Activated CD8-positive, alpha-beta T cell treated with anti-CD3 and anti-CD28 coated beads for 36 hours (primary cell): ENCODE measurements around the gene COL3A1. TPM values are rescaled to one million over a fixed set of nuclear protein-coding genes. Genes with fewer than 3 reads are reported as not detected.

Experiments
- ATAC-seq: fragments of 200-7000 bp; cut with Tn5 transposase; one replicate; pipeline ENCODE4 v1.10.0; 2021; ENCODE audit warnings: mild to moderate bottlenecking, moderate library complexity
- CTCF ChIA-PET: fragments of 350-600 bp; sonication (Branson Sonifier 250); formaldehyde crosslinking; loops from one replicate; lab custom pipeline; 2021; ENCODE audit warnings: antibody characterized with exemption; lab: Charles Lee
- POLR2A ChIA-PET: fragments of 350-600 bp; sonication (Branson Sonifier 250); formaldehyde crosslinking; loops from one replicate; lab custom pipeline; 2021; ENCODE audit warnings: antibody characterized with exemption; lab: Charles Lee
- DNase-seq: peaks from one replicate; pipeline ENCODE4 v3.0.0-alpha.2; 2020
- H3K27ac Mint-ChIP-seq: one replicate; pipeline ENCODE4 v1.8.0; 2021; ENCODE audit warnings: mild to moderate bottlenecking, mixed read lengths
- H3K27me3 Mint-ChIP-seq: one replicate; pipeline ENCODE4 v1.8.0; 2021; ENCODE audit warnings: mixed read lengths
- H3K36me3 Mint-ChIP-seq: one replicate; pipeline ENCODE4 v1.8.0; 2021; ENCODE audit warnings: low read depth, mixed read lengths
- H3K4me1 Mint-ChIP-seq: one replicate; pipeline ENCODE4 v1.8.0; 2021; ENCODE audit warnings: low read depth, mixed read lengths
- H3K4me3 Mint-ChIP-seq: one replicate; pipeline ENCODE4 v1.8.0; 2021; ENCODE audit warnings: mild to moderate bottlenecking, moderate library complexity, mixed read lengths
- H3K9me3 Mint-ChIP-seq: one replicate; pipeline ENCODE4 v1.8.0; 2021; ENCODE audit warnings: mixed read lengths
- CTCF ChIP-seq: fragments of 200-600 bp; IDR thresholded peaks from one replicate; pipeline ENCODE4 v1.8.0; 2022; ENCODE audit warnings: antibody characterized with exemption, mild to moderate bottlenecking
- intact Hi-C: fragments of 100-400 bp; cut with micrococcal nuclease; formaldehyde crosslinking; loops from one replicate; pipeline ENCODE4 v1.10.0; 2022
- total RNA-seq, 2 experiments: library from RNA; stranded (reverse); gene quantifications; one replicate each; pipeline ENCODE4 v1.2.3, GENCODE V29; 2021

COL3A1 gene
- total RNA-seq, 2 experiments from 2014 or later: not detected

GRCh38 chr2:188944442-188944841 is 29.7 kb upstream of the COL3A1 start:
- Mint-ChIP-seq H3K27me3 (no peaks in the 10 kb centered on the region), H3K9me3 (no peaks in the 10 kb centered on the region)

GRCh38 chr2:188949046-188949818 is 24.9 kb upstream of the COL3A1 start:
- Mint-ChIP-seq H3K4me3 (no peak overlapping the region), H3K36me3 (no peaks in the 10 kb centered on the region), H3K27me3 (no peaks in the 10 kb centered on the region), H3K27ac (no peak overlapping the region), H3K4me1 (no peaks in the 10 kb centered on the region), H3K9me3 (no peaks in the 10 kb centered on the region)
- no peak for TF ChIP-seq CTCF
- DNase-seq: no peak
- POLR2A ChIA-PET: no interaction called here
- intact Hi-C loops: no loop called here
- ATAC-seq: no peak
- CTCF ChIA-PET: no interaction called here

More at GRCh38 chr2:188944442-188944841, 29.7 kb upstream of the COL3A1 start:
- intact Hi-C loops: no loop called here
- TF ChIP-seq CTCF: no peak
- Mint-ChIP-seq H3K4me3 (no peak overlapping the region), H3K36me3 (no peaks in the 10 kb centered on the region), H3K27ac (no peak overlapping the region), H3K4me1 (no peaks in the 10 kb centered on the region)
- ChIA-PET POLR2A (no interaction called here), CTCF (no interaction called here)
- DNase-seq (no peak), ATAC-seq (no peak)

DNA sequence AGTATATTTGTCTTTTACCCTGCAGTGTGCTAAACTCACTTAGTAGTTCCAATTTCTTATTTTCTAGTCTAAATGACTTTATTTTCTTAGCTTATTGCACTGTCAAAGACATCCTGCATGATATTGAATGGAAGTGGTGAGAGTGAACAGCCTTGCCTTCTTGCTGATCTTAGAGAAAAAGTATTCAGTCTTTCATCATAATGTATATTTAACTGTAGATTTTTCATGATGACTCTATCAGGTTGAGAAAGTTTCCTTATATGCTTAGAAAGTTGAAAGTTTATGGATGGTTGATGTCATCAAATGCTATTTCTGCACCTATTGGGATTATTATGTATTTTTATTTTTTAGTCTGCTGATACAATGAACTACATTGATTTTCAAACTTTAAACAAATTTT is 21.3 kb upstream of the COL3A1 start:
- peaks cover 3% of the 10 kb centered on the region for H3K9me3 Mint-ChIP-seq
- intact Hi-C loops: no loop called here
- peaks cover 11% of the 10 kb centered on the region for H3K4me1 Mint-ChIP-seq
- CTCF ChIA-PET: no interaction called here
- DNase-seq (no peak), ATAC-seq (no peak)
- no peak for TF ChIP-seq CTCF
- H3K27ac Mint-ChIP-seq: no peak overlapping the region
- POLR2A ChIA-PET: interaction anchor here (0.6 kb wide), 1 partner anchor 66 kb away, joined by 3 read pairs; no protein-coding TSS in a partner anchor
- no peaks in the 10 kb centered on the region for H3K27me3 Mint-ChIP-seq
- H3K36me3 Mint-ChIP-seq: no peaks in the 10 kb centered on the region
- no peak overlapping the region for H3K4me3 Mint-ChIP-seq

DNA sequence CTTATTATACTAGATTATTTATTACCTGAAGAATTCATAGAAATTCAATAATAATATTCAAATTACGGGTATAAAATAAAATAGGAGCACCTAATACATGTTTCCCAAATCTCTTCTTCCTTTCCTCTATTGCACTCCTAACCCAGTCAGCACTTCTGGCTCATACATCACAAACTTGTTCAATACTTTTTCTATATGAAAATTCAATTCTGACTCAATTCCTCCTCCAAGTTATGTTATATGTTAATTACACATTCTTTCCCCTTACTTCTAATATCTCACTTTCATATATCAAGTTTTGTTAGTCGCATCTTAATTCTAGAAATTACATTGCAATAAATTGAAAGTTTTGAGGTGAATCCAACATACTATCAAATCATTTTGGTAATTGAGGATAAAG is 17.9 kb upstream of the COL3A1 start:
- no peak overlapping the region for H3K4me3 Mint-ChIP-seq
- DNase-seq (no peak), ATAC-seq (no peak)
- intact Hi-C loops: no loop called here
- ChIA-PET CTCF (no interaction called here), POLR2A (no interaction called here)
- H3K27ac Mint-ChIP-seq: no peak overlapping the region
- TF ChIP-seq CTCF: no peak
- peaks cover 3% of the 10 kb centered on the region for H3K9me3 Mint-ChIP-seq
- H3K4me1 Mint-ChIP-seq: peaks cover 18% of the 10 kb centered on the region
- no peaks in the 10 kb centered on the region for H3K27me3 Mint-ChIP-seq
- H3K36me3 Mint-ChIP-seq: no peaks in the 10 kb centered on the region

GRCh38 chr2:188956961-188957360 is 17.2 kb upstream of the COL3A1 start:
- ChIA-PET POLR2A (no interaction called here), CTCF (no interaction called here)
- H3K36me3 Mint-ChIP-seq: no peaks in the 10 kb centered on the region
- H3K9me3 Mint-ChIP-seq: peaks cover 3% of the 10 kb centered on the region
- H3K27me3 Mint-ChIP-seq: no peaks in the 10 kb centered on the region
- intact Hi-C loops: no loop called here
- no peak overlapping the region for H3K4me3 Mint-ChIP-seq
- DNase-seq (no peak), ATAC-seq (no peak)
- peaks cover 18% of the 10 kb centered on the region for H3K4me1 Mint-ChIP-seq
- TF ChIP-seq CTCF: no peak
- no peak overlapping the region for H3K27ac Mint-ChIP-seq
